Natural killer cell (primary cell): ENCODE results near the gene BFSP2. TPM values are rescaled to one million over a fixed set of nuclear protein-coding genes. Genes with fewer than 3 reads are reported as not detected.

Source experiments
- ATAC-seq, 3 donors: fragments of 150-1000 bp in 2 of 3; fragments of 200-7000 bp in 1 of 3; cut with Tn5 transposase; 1 replicate in 1 of 3; 2 replicates in 2 of 3; pipeline ENCODE4 v1.10.0; 2021; ENCODE audit warnings: mild to moderate bottlenecking in 2 of 3, moderate library complexity in 2 of 3
- DNase-seq, 2 donors: peaks; one replicate each; pipeline versions ENCODE4 v3.0.0 to v3.0.0-alpha.2; 2013 to 2021; ENCODE audit warnings: mixed read lengths in 1 of 2
- H3K27ac ChIP-seq: one replicate; pipeline ENCODE4 v1.5.1; 2013; ENCODE audit warnings: mild to moderate bottlenecking, low read length
- H3K27me3 ChIP-seq: one replicate; pipeline ENCODE4 v1.6.1; 2013; ENCODE audit warnings: low read length; ENCODE audit not compliant: control insufficient read depth, insufficient read depth
- H3K36me3 ChIP-seq: one replicate; pipeline ENCODE4 v1.6.1; 2013; ENCODE audit warnings: low read length; ENCODE audit not compliant: control insufficient read depth, insufficient read depth
- H3K4me1 ChIP-seq: one replicate; pipeline ENCODE4 v1.6.1; 2013; ENCODE audit warnings: low read length; ENCODE audit not compliant: control insufficient read depth, insufficient read depth
- H3K4me3 ChIP-seq: one replicate; pipeline ENCODE4 v1.5.1; 2013; ENCODE audit warnings: low read length
- H3K9me3 ChIP-seq: one replicate; pipeline ENCODE4 v1.6.1; 2013; ENCODE audit warnings: low read length; ENCODE audit not compliant: control insufficient read depth, insufficient read depth
- H3K27ac Mint-ChIP-seq, 2 donors: one replicate each; pipeline ENCODE4 v1.8.0; 2022; ENCODE audit warnings: mild to moderate bottlenecking in 2 of 2, mixed read lengths in 2 of 2, moderate library complexity in 1 of 2
- H3K27me3 Mint-ChIP-seq, 2 donors: one replicate each; pipeline ENCODE4 v1.8.0; 2022; ENCODE audit warnings: low read depth in 2 of 2, mixed read lengths in 2 of 2
- H3K36me3 Mint-ChIP-seq: one replicate; pipeline ENCODE4 v1.8.0; 2022; ENCODE audit warnings: mixed read lengths
- H3K4me1 Mint-ChIP-seq, 2 donors: one replicate each; pipeline ENCODE4 v1.8.0; 2022; ENCODE audit warnings: mixed read lengths in 2 of 2
- H3K4me3 Mint-ChIP-seq: one replicate; pipeline ENCODE4 v1.8.0; 2022; ENCODE audit warnings: mild to moderate bottlenecking, moderate library complexity, mixed read lengths
- H3K9me3 Mint-ChIP-seq, 2 donors: one replicate each; pipeline ENCODE4 v1.8.0; 2022; ENCODE audit warnings: mixed read lengths in 2 of 2
- WGBS: methylation state at CpG from one replicate; pipeline ENCODE4 v1.1.7; 2013; ENCODE audit warnings: missing lambda C conversion rate; ENCODE audit not compliant: insufficient coverage; 5-methylcytosine and 5-hydroxymethylcytosine counted together
- intact Hi-C: fragments of 100-400 bp; cut with micrococcal nuclease; formaldehyde crosslinking; loops from one replicate; pipeline ENCODE4 v1.14.2; 2022
- total RNA-seq, 4 donors: library from RNA; stranded (reverse); fragments of 120-200 nt in 1 of 4; gene quantifications; one replicate each; pipeline versions ENCODE4 v1.2.3 to v1.2.4, GENCODE V29; 2013 to 2022
- TF ChIP-seq, protein P1 (sequence below): fragments of 200-600 bp; IDR thresholded peaks from one replicate; pipeline ENCODE4 v1.8.0; 2022; ENCODE audit warnings: antibody characterized with exemption

The BFSP2 gene
- total RNA-seq, 3 donors from 2014 or later (not counting 1 experiment from before 2014, with no cell fraction given): not detected

DNA sequence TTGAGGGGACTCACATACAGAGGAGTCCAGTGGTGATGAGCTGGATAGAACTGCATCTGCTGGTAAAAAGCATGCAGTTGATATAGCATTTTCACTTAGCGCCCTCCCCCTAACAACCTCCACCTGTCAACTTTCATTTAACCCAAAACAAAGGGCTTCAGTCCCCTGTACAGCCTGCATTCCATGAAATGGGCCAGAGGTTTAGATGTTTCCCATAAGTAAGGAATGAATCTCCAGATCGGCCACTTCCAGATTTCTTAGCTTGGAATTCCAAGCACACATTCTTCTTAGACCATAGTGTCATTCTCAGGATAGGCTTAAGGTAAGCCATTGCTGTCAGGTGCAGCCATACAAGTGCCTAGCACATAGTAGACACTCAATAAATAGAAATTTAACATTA is 32.9 kb upstream of the BFSP2 start:
- Histone ChIP-seq H3K36me3 (no peaks in the 10 kb centered on the region), H3K4me3 (no peak overlapping the region), H3K27me3 (no peaks in the 10 kb centered on the region), H3K9me3 (no peaks in the 10 kb centered on the region), H3K27ac (no peak overlapping the region), H3K4me1 (no peaks in the 10 kb centered on the region)
- ATAC-seq (no peak), DNase-seq (no peak)
- no peak overlapping the region for H3K27ac Mint-ChIP-seq
- H3K4me1 Mint-ChIP-seq: no peaks in the 10 kb centered on the region
- H3K9me3 Mint-ChIP-seq: no peaks in the 10 kb centered on the region
- TF ChIP-seq, protein P1, sequence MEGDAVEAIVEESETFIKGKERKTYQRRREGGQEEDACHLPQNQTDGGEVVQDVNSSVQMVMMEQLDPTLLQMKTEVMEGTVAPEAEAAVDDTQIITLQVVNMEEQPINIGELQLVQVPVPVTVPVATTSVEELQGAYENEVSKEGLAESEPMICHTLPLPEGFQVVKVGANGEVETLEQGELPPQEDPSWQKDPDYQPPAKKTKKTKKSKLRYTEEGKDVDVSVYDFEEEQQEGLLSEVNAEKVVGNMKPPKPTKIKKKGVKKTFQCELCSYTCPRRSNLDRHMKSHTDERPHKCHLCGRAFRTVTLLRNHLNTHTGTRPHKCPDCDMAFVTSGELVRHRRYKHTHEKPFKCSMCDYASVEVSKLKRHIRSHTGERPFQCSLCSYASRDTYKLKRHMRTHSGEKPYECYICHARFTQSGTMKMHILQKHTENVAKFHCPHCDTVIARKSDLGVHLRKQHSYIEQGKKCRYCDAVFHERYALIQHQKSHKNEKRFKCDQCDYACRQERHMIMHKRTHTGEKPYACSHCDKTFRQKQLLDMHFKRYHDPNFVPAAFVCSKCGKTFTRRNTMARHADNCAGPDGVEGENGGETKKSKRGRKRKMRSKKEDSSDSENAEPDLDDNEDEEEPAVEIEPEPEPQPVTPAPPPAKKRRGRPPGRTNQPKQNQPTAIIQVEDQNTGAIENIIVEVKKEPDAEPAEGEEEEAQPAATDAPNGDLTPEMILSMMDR: no peak
- H3K4me3 Mint-ChIP-seq: no peak overlapping the region
- WGBS: 94% methylated on average over 2 of the region's 2 CpGs
- intact Hi-C loops: no loop called here
- peaks cover 0 to 4% of the 10 kb centered on the region in 2 donors for H3K27me3 Mint-ChIP-seq
- no peaks in the 10 kb centered on the region for H3K36me3 Mint-ChIP-seq

DNA sequence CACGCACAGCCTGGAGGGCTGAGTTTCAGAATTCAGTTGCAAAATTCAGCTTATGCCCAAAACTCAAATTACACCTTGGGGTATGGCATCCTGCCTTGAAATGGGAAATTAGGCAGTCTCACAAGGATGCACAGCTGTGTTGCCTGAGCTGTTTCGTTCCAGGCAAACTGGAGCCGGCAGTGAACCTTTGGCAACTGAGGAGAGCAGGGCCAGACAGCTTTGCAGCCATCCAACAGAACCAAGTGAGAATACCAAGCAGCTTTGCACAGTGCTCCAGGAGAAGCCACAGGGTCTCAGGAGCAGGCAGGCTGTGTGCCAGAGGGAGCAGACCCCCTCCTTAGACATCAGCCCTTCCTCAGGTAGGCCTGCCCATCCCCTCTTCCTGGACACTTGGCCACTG is 32.5 kb upstream of the BFSP2 start:
- no peak for ATAC-seq
- no peak for DNase-seq
- Histone ChIP-seq H3K27ac (no peak overlapping the region), H3K27me3 (no peaks in the 10 kb centered on the region), H3K4me1 (no peaks in the 10 kb centered on the region), H3K9me3 (no peaks in the 10 kb centered on the region), H3K4me3 (no peak overlapping the region), H3K36me3 (no peaks in the 10 kb centered on the region)
- Mint-ChIP-seq H3K36me3 (no peaks in the 10 kb centered on the region), H3K4me3 (no peak overlapping the region), H3K27me3 (peaks cover 0 to 4% of the 10 kb centered on the region in 2 donors), H3K4me1 (no peaks in the 10 kb centered on the region), H3K27ac (no peak overlapping the region), H3K9me3 (no peaks in the 10 kb centered on the region)
- intact Hi-C loops: no loop called here
- TF ChIP-seq, protein P1: no peak
- 88% methylated on average over 3 of the region's 3 CpGs for WGBS

DNA sequence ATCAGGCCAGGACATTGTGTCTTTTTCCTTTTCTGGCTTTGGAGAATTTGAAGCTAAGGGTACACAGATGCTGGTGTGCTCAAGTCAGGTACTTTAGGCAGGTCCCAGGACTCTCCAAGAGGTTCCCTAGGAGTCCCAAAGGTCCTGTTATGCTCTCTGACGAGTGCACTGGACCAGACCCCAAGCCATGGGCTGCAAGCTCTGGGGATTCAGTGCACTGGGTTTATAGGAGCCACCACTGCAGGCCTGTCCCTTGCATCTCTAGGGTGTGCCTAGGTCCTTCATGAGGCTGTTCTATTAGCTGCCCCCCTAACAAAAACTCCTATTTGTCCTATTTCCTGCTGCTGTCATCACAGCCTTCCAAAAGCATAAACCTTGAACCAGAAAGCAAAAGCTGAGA is 31.9 kb upstream of the BFSP2 start:
- Mint-ChIP-seq H3K27me3 (peaks cover 0 to 4% of the 10 kb centered on the region in 2 donors), H3K9me3 (no peaks in the 10 kb centered on the region), H3K4me1 (no peaks in the 10 kb centered on the region), H3K36me3 (no peaks in the 10 kb centered on the region), H3K27ac (no peak overlapping the region), H3K4me3 (no peak overlapping the region)
- no peaks in the 10 kb centered on the region for H3K36me3 ChIP-seq
- H3K9me3 ChIP-seq: no peaks in the 10 kb centered on the region
- ATAC-seq (no peak), DNase-seq (no peak)
- H3K27me3 ChIP-seq: no peaks in the 10 kb centered on the region
- 74% methylated on average over 1 of the region's 1 CpG for WGBS
- H3K4me1 ChIP-seq: no peaks in the 10 kb centered on the region
- TF ChIP-seq, protein P1: no peak
- no peak overlapping the region for H3K4me3 ChIP-seq
- intact Hi-C loops: no loop called here
- H3K27ac ChIP-seq: no peak overlapping the region

DNA sequence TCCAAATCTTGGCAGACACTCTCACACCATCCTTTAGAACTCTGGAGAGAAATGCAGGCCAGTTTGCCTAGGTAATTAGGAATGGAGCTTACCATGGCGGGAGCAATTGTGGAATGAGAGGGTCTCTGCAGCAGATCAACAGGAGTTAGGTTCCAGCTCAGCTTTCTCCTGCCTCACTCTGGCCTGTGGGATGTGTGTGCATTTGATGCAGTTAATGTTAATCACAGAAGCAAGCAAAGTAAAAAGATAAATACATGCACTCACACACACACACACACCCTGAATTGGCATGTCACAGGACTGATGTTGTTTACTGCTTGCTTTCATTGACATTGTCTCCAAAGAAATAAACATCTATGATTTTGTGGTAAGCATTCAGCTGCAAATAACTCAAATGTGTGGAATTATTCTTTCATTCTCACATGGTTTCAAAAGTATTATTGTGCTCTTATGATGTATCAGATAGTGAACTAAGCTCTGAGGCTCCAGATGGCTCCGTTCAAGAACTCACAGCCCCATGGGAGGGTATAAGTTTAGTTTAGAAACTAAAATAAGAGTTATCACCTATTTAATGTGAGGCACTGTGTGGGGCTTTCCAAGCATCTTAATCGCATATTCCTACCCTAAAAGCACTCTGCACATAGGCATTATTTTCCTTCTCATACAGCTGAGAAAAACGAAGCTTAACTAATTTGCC is 31.3 kb upstream of the BFSP2 start:
- Histone ChIP-seq H3K9me3 (no peaks in the 10 kb centered on the region), H3K4me3 (no peak overlapping the region), H3K36me3 (no peaks in the 10 kb centered on the region), H3K4me1 (no peaks in the 10 kb centered on the region), H3K27me3 (no peaks in the 10 kb centered on the region), H3K27ac (no peak overlapping the region)
- Mint-ChIP-seq H3K36me3 (no peaks in the 10 kb centered on the region), H3K4me3 (no peak overlapping the region), H3K27me3 (peaks cover 0 to 4% of the 10 kb centered on the region in 2 donors), H3K27ac (no peak overlapping the region), H3K9me3 (no peaks in the 10 kb centered on the region), H3K4me1 (no peaks in the 10 kb centered on the region)
- no peak for DNase-seq
- no peak for ATAC-seq
- intact Hi-C loops: no loop called here
- WGBS: 84% methylated on average over 3 of the region's 4 CpGs
- TF ChIP-seq, protein P1: no peak
